ENCODE data around the gene BRMS1.
"Not testable (repeated sequence)": the region's sequence is repeated elsewhere in the genome, so short reads cannot be mapped to it uniquely, and the experiment has no call there.

Gene BRMS1

GRCh38 chr11:66363805-66364535 lies 19.1 kb upstream of the BRMS1 start:
- DNase-seq (ENCODE audit: low read depth in 1 of 2, low spot score in 1 of 2): peak; percentile 51 to 61

- no peak for DNase-seq (ENCODE audit: low read depth in 1 of 2, low spot score in 1 of 2)
These were observed 18.3 kb upstream of the BRMS1 start for GRCh38 chr11:66363187-66363601.

- no peak for DNase-seq (ENCODE audit: low read depth in 1 of 2, low spot score in 1 of 2)
These were observed 17.7 kb upstream of the BRMS1 start for GRCh38 chr11:66362481-66363147.

- DNase-seq (ENCODE audit: low read depth in 1 of 2, low spot score in 1 of 2): no peak
These were observed 16.6 kb upstream of the BRMS1 start for GRCh38 chr11:66361502-66361941.

- no peak for DNase-seq (ENCODE audit: low read depth in 1 of 2, low spot score in 1 of 2)
These were observed 15.6 kb upstream of the BRMS1 start for GRCh38 chr11:66360406-66361073.

GRCh38 chr11:66359662-66360087 lies 14.8 kb upstream of the BRMS1 start:
- DNase-seq (ENCODE audit: low read depth in 1 of 2, low spot score in 1 of 2): no peak

- not testable (repeated sequence) for DNase-seq (ENCODE audit: low read depth in 1 of 2, low spot score in 1 of 2)
These were observed 5.8 kb upstream of the BRMS1 start for GRCh38 chr11:66350560-66351235.

- no peak for DNase-seq (ENCODE audit: low read depth in 1 of 2, low spot score in 1 of 2)
These were observed 4.1 kb upstream of the BRMS1 start for GRCh38 chr11:66349084-66349386.

- DNase-seq (ENCODE audit: low read depth in 1 of 2, low spot score in 1 of 2): peak; percentile 59 to 69
These were observed 2.7 kb upstream of the BRMS1 start, which contains the start of gene B4GAT1 for GRCh38 chr11:66347425-66348276. Gene B4GAT1, minus strand, starts transcription at chr11:66347629. Its CDS starts 84 bp downstream, at chr11:66347545.

- no peak for DNase-seq (ENCODE audit: low read depth in 1 of 2, low spot score in 1 of 2)
These were observed 1.8 kb upstream of the BRMS1 start for GRCh38 chr11:66346476-66347424.

- no peak for DNase-seq (ENCODE audit: low read depth in 1 of 2, low spot score in 1 of 2)
These were observed 379 bp upstream of the BRMS1 start for GRCh38 chr11:66345316-66345649.

GRCh38 chr11:66343176-66343575 lies 1.7 kb downstream of the BRMS1 start:
- no peak for DNase-seq (ENCODE audit: low read depth in 1 of 2, low spot score in 1 of 2)

GRCh38 chr11:66341502-66342126 lies 3.3 kb downstream of the BRMS1 start:
- no peak for DNase-seq (ENCODE audit: low read depth in 1 of 2, low spot score in 1 of 2)

GRCh38 chr11:66340596-66341501 lies 4.1 kb downstream of the BRMS1 start:
- DNase-seq (ENCODE audit: low read depth in 1 of 2, low spot score in 1 of 2): no peak

GRCh38 chr11:66339686-66340483 lies 5.0 kb downstream of the BRMS1 start:
- no peak for DNase-seq (ENCODE audit: low read depth in 1 of 2, low spot score in 1 of 2)

- no peak for DNase-seq (ENCODE audit: low read depth in 1 of 2, low spot score in 1 of 2)
These were observed 5.7 kb downstream of the BRMS1 start for GRCh38 chr11:66339162-66339675.

Measured in activated T-helper 1 cell treated with anti-CD3 and anti-CD28 coated beads, Interleukin-2, amount 50 U/mL, for 16 hours (primary cell).